HepG2 (cell line): ENCODE measurements around the gene EEIG1. TPM values are rescaled to one million over a fixed set of nuclear protein-coding genes. Genes with fewer than 3 reads are reported as not detected.

Experiments
- AHR ChIP-seq: IDR thresholded peaks from 2 replicates; pipeline ENCODE4 v1.6.1; 2018; ENCODE audit warnings: missing genetic modification reagents, missing compliant biosample characterization
- ATF7-NPFF ChIP-seq: sonication (generic); formaldehyde crosslinking; IDR thresholded peaks from 2 replicates; pipeline ENCODE4 v1.8.1; 2023; ENCODE audit warnings: mild to moderate bottlenecking, low read depth, missing genetic modification reagents, moderate library complexity
- ERF ChIP-seq: IDR thresholded peaks from 2 replicates; pipeline ENCODE4 v1.6.1; 2018; ENCODE audit warnings: missing biosample characterization, missing genetic modification reagents
- FOSL1 ChIP-seq: sonication (generic); formaldehyde crosslinking; IDR thresholded peaks from 2 replicates; pipeline ENCODE4 v1.9.0; 2021; ENCODE audit warnings: missing genetic modification reagents, borderline replicate concordance
- IKZF1 ChIP-seq: fragments of 450-650 bp; IDR thresholded peaks from 2 replicates; pipeline ENCODE4 v1.7.1; 2016
- IRF2 ChIP-seq: IDR thresholded peaks from 2 replicates; pipeline ENCODE4 v1.6.1; 2018; ENCODE audit warnings: missing genetic modification reagents, missing compliant biosample characterization
- KLF13 ChIP-seq: sonication (generic); formaldehyde crosslinking; IDR thresholded peaks from 2 replicates; pipeline ENCODE4 v1.4.0; 2020; ENCODE audit warnings: mild to moderate bottlenecking, missing genetic modification reagents
- KLF15 ChIP-seq: sonication (generic); formaldehyde crosslinking; IDR thresholded peaks from 2 replicates; pipeline ENCODE4 v1.8.1; 2023; ENCODE audit warnings: borderline replicate concordance, mild to moderate bottlenecking, inconsistent platforms, missing genetic modification reagents, mixed read lengths
- KLF6 ChIP-seq: IDR thresholded peaks from 2 replicates; pipeline ENCODE4 v1.8.0; 2016; ENCODE audit warnings: missing biosample characterization, missing genetic modification reagents
- MAFK ChIP-seq, 2 experiments: IDR thresholded peaks in 1 of 2; conservative IDR thresholded peaks in 1 of 2; 2 replicates each; pipeline ENCODE4 v1.6.1; 2011; ENCODE audit warnings: improper control_type of control experiment in 2 of 2, low read length in 2 of 2
- NR2F1 ChIP-seq, 2 experiments: fragments of 450-650 bp in 1 of 2; formaldehyde crosslinking in 1 of 2; IDR thresholded peaks; 2 replicates each; pipeline versions ENCODE4 v1.5.0 to v1.6.1; 2016 to 2020; ENCODE audit warnings: mild to moderate bottlenecking in 1 of 2, missing compliant biosample characterization in 1 of 2, missing genetic modification reagents in 1 of 2, moderate library complexity in 1 of 2
- REL ChIP-seq: sonication (generic); formaldehyde crosslinking; conservative IDR thresholded peaks from 2 replicates; pipeline ENCODE4 v1.8.0; 2022; ENCODE audit warnings: mild to moderate bottlenecking, missing genetic modification reagents, moderate library complexity
- RFX1 ChIP-seq: fragments of 450-650 bp; IDR thresholded peaks from 2 replicates; pipeline ENCODE4 v1.6.1; 2017
- RFXAP ChIP-seq: sonication (generic); formaldehyde crosslinking; IDR thresholded peaks from 2 replicates; pipeline ENCODE4 v1.4.0; 2020; ENCODE audit warnings: missing genetic modification reagents, borderline replicate concordance
- SMAD9 ChIP-seq: sonication (generic); formaldehyde crosslinking; IDR thresholded peaks from 2 replicates; pipeline ENCODE4 v1.5.1; 2020; ENCODE audit warnings: mild to moderate bottlenecking, missing genetic modification reagents
- TEAD3 ChIP-seq: optimal IDR thresholded peaks from 2 replicates; pipeline ENCODE3; 2016; ENCODE audit warnings: borderline replicate concordance
- THYN1 ChIP-seq: sonication (generic); formaldehyde crosslinking; IDR thresholded peaks from 2 replicates; pipeline ENCODE4 v1.8.1; 2023; ENCODE audit warnings: low read depth, mild to moderate bottlenecking, moderate library complexity, missing genetic modification reagents, borderline replicate concordance
- TMF1 ChIP-seq: sonication (generic); formaldehyde crosslinking; IDR thresholded peaks from 2 replicates; pipeline ENCODE4 v1.8.1; 2022; ENCODE audit warnings: low read depth, missing genetic modification reagents
- ZNF205 ChIP-seq: IDR thresholded peaks from 2 replicates; pipeline ENCODE4 v1.6.1; 2018; ENCODE audit warnings: missing biosample characterization, missing genetic modification reagents
- ZNF274 ChIP-seq: sonication (generic); formaldehyde crosslinking; IDR thresholded peaks from 2 replicates; pipeline ENCODE4 v1.5.1; 2020; ENCODE audit warnings: mild to moderate bottlenecking, missing genetic modification reagents
- ZNF430 ChIP-seq: sonication (generic); formaldehyde crosslinking; IDR thresholded peaks from 2 replicates; pipeline ENCODE4 v1.9.0; 2021; ENCODE audit warnings: mild to moderate bottlenecking, missing genetic modification reagents
- ZNF549 ChIP-seq: sonication (generic); formaldehyde crosslinking; IDR thresholded peaks from 2 replicates; pipeline ENCODE4 v1.5.0; 2020; ENCODE audit warnings: missing genetic modification reagents
- ZNF589 ChIP-seq: sonication (generic); formaldehyde crosslinking; conservative IDR thresholded peaks from 2 replicates; pipeline ENCODE4 v1.8.0; 2022; ENCODE audit warnings: mild to moderate bottlenecking, moderate library complexity, missing genetic modification reagents
- ZNF703 ChIP-seq: sonication (generic); formaldehyde crosslinking; IDR thresholded peaks from 2 replicates; pipeline ENCODE4 v1.5.1; 2020; ENCODE audit warnings: missing genetic modification reagents, mild to moderate bottlenecking, moderate library complexity, borderline replicate concordance
- ZNF788 ChIP-seq: sonication (generic); formaldehyde crosslinking; IDR thresholded peaks from 2 replicates; pipeline ENCODE4 v1.5.0; 2020; ENCODE audit warnings: mild to moderate bottlenecking, missing genetic modification reagents, borderline replicate concordance
- ZSCAN21 ChIP-seq: sonication (generic); formaldehyde crosslinking; IDR thresholded peaks from 2 replicates; pipeline ENCODE4 v1.8.0; 2022; ENCODE audit warnings: mild to moderate bottlenecking, missing genetic modification reagents, moderate library complexity, borderline replicate concordance
- polyA plus RNA-seq, 8 experiments: library from polyadenylated mRNA; depleted of rRNA in 3 of 8; stranded (reverse) in 7 of 8; unstranded in 1 of 8; fragments of >200 nt; fragmentation: Illumina TruSeq in 4 of 8; extraction: Trizol in 4 of 8; gene quantifications; 2 replicates each; pipeline versions ENCODE4 v1.2.1 to v1.2.3, GENCODE V29; 2011 to 2016; ENCODE audit warnings: low read depth in 4 of 8, missing spikeins in 1 of 8, mixed read lengths in 1 of 8; ENCODE audit not compliant: insufficient read depth in 1 of 8
- total RNA-seq, 5 experiments: library from RNA; depleted of rRNA; stranded (reverse); fragments of >200 nt; fragmentation: Illumina TruSeq; extraction: Trizol; gene quantifications; 2 replicates each; pipeline ENCODE4 v1.2.3, GENCODE V29; 2016; ENCODE audit warnings: low read depth in 1 of 5
- TF ChIP-seq, protein P1 (sequence below): sonication (generic); formaldehyde crosslinking; IDR thresholded peaks from 2 replicates; pipeline ENCODE4 v1.8.0; 2022; ENCODE audit warnings: missing genetic modification reagents, low read depth, mild to moderate bottlenecking, borderline replicate concordance
- TF ChIP-seq, protein P2 (sequence below): sonication (generic); formaldehyde crosslinking; IDR thresholded peaks from 2 replicates; pipeline ENCODE4 v1.8.1; 2023; ENCODE audit warnings: missing genetic modification reagents, mild to moderate bottlenecking, borderline replicate concordance
- TF ChIP-seq, protein P3 (sequence below): sonication (generic); formaldehyde crosslinking; IDR thresholded peaks from 2 replicates; pipeline ENCODE4 v1.4.0; 2020; ENCODE audit warnings: missing genetic modification reagents
- TF ChIP-seq, protein P4 (sequence below): IDR thresholded peaks from 2 replicates; pipeline ENCODE4 v1.6.1; 2016; ENCODE audit warnings: missing genetic modification reagents, missing compliant biosample characterization

Gene EEIG1
- total and polyA plus RNA-seq, 2 of the 13 experiments (the other 11 are each of a cell fraction or from before 2014, with no cell fraction given) = 16.6 to 25.2 TPM

DNA sequence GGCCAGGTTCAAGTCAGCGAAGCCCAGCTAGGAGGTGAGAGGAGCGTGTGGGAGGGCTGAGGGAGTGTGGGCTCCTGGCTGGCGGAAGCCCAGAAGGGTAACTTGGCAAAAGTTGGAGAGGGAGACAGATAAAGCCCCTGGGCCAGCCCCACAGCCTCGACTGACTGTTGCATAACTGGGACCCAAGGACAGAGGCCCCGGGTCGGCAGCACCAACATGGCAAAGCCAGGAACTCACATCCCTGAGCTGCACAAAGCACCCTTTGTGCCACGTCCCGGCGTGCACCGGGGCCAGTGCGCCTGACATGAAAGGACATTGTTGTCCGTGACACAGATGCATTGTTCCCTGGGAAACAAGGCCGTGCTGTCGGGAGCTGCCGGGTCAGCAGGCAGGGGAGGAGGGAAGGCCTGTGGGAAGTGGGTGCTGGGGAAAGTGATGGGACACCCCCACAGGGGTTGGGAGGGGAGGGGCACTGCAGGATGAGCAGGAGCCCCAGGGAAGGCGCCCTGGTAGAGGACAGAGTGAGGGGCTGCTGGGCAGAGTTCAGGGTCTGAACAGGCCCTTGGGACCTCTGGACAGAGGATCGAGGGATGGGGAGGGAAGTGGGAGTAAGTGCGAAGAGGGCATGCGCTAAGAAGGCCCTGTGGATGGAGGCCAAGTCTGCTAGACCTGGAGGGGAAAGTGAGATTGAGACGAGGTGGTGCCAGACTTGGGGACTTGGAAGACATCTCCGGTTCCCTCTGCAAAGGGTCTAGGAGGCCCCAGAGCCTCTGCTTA, 30.1 kb downstream of the EEIG1 start (continued):
- TF ChIP-seq RFX1 (peak; percentile 80), ZNF589 (CRISPR knock-in tag) (peak; percentile 75; the same call in 1 of the 2 replicates), ZSCAN21 (peak; percentile 92; the same call in 1 of the 2 replicates), ATF7-NPFF (CRISPR knock-in tag) (peak; percentile 75; the same call in 1 of the 2 replicates), IRF2 (CRISPR knock-in tag) (peak; percentile 83), MAFK (conservative IDR thresholded peaks at IDR 0.05 in 1 of 2, IDR thresholded peaks at IDR 0.05 in 1 of 2; ENCODE audit: low read length in 2 of 2) (no peak; a peak in 1 of 4 replicates), ZNF205 (CRISPR knock-in tag) (peak; percentile 55; the same call in 1 of the 2 replicates), FOSL1 (no peak), SMAD9 (CRISPR knock-in tag) (no peak), KLF13 (CRISPR knock-in tag) (no peak), REL (CRISPR knock-in tag) (peak; percentile 58; the same call in 1 of the 2 replicates), ZNF549 (CRISPR knock-in tag) (no peak), KLF6 (CRISPR knock-in tag) (peak; percentile 41; the same call in 1 of the 2 replicates), ZNF430 (CRISPR knock-in tag) (peak; percentile 92), ZNF703 (CRISPR knock-in tag) (peak; percentile 90; the same call in 1 of the 2 replicates), KLF15 (CRISPR knock-in tag) (no peak), THYN1 (no peak), NR2F1 (CRISPR knock-in tag; IDR thresholded peaks at IDR 0.05) (0 out of 4 replicates have a peak, but pooled peaks of 1 of the 2 experiments have one; percentile 73), ZNF274 (peak; percentile 53; the same call in 1 of the 2 replicates), RFXAP (CRISPR knock-in tag) (no peak; the same call in none of the 2 replicates), AHR (CRISPR knock-in tag) (no peak; the same call in 1 of the 2 replicates), TMF1 (CRISPR knock-in tag) (no peak), ZNF788 (CRISPR knock-in tag) (peak; percentile 96; the same call in 1 of the 2 replicates), TEAD3 (CRISPR knock-in tag) (peak; percentile 87), ERF (CRISPR knock-in tag) (peak; percentile 85), IKZF1 (no peak)
- TF ChIP-seq, protein P1, sequence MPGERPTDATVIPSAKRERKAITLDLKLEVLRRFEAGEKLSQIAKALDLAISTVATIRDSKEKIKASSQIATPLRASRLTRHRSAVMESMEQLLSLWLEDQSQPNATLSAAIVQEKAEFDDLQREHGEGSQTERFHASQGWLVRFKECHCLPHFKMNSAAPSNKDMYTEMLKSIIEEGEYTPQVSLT (CRISPR knock-in tag) = no peak; the same call in 1 of the 2 replicates
- TF ChIP-seq, protein P2, sequence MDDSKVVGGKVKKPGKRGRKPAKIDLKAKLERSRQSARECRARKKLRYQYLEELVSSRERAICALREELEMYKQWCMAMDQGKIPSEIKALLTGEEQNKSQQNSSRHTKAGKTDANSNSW (CRISPR knock-in tag) = no peak
- TF ChIP-seq, protein P3, sequence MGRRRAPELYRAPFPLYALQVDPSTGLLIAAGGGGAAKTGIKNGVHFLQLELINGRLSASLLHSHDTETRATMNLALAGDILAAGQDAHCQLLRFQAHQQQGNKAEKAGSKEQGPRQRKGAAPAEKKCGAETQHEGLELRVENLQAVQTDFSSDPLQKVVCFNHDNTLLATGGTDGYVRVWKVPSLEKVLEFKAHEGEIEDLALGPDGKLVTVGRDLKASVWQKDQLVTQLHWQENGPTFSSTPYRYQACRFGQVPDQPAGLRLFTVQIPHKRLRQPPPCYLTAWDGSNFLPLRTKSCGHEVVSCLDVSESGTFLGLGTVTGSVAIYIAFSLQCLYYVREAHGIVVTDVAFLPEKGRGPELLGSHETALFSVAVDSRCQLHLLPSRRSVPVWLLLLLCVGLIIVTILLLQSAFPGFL = no peak
- TF ChIP-seq, protein P4, sequence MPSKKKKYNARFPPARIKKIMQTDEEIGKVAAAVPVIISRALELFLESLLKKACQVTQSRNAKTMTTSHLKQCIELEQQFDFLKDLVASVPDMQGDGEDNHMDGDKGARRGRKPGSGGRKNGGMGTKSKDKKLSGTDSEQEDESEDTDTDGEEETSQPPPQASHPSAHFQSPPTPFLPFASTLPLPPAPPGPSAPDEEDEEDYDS (CRISPR knock-in tag) = peak; percentile 90
